ENCODE data around the gene AGPAT3.

DNA sequence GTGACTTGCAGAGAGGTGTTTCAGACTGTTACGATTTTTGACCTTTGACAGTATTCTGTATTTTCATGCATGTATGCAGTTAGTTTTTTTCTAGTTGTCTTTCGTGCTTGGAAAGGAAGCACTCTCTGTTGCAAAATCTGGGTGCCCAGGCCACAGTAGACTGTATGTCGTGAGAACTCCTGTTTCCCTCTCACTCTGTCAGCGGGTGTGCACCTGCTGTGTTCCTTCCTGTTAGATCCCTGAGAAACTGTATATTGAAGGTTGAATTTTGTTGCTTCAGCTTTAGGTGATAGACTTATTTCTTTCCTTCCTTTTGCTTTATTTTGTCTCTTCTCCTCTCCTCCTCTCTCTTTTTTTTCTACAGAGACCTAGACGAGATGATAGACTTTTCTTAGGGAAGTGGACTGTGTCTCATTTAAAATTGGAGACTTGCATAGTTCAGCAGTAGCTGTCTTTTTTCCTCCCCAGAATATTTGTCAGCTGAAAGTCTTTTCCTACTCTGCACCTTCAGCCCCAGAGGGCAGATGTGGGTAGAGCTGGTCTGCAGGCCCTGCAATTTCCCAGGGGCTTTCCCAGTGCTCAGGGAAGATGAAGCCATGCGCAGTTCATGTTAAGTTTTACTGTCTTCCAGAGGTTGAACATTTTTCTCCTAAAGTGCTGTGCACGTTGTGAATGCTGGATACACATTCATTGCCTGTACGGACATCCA lies 148.5 kb downstream of the AGPAT3 start:
- TF ChIP-seq ZNF384 (IDR thresholded peaks at IDR 0.05; ENCODE audit: borderline replicate concordance, low read depth, low read length) (no peak), RELA (IDR thresholded peaks at IDR 0.05; ENCODE audit: borderline replicate concordance, partially characterized antibody) (no peak), WRNIP1 (IDR thresholded peaks at IDR 0.05; ENCODE audit: borderline replicate concordance, low read depth, low read length) (no peak), POLR2A (IDR thresholded peaks at IDR 0.05; ENCODE audit: low read depth, low read length) (no peak), CHD1 (IDR thresholded peaks at IDR 0.05; ENCODE audit: low read depth, low read length) (no peak), EZH2 (IDR thresholded peaks at IDR 0.05; ENCODE audit: borderline replicate concordance, control insufficient read depth, low read depth, low read length) (no peak), RFX5 (IDR thresholded peaks at IDR 0.05; ENCODE audit: low read depth, low read length) (no peak), TCF7 (IDR thresholded peaks at IDR 0.05; ENCODE audit: borderline replicate concordance) (no peak), STAT3 (IDR thresholded peaks at IDR 0.05; ENCODE audit: low read depth, low read length) (no peak)
- TF ChIP-seq, protein P1, sequence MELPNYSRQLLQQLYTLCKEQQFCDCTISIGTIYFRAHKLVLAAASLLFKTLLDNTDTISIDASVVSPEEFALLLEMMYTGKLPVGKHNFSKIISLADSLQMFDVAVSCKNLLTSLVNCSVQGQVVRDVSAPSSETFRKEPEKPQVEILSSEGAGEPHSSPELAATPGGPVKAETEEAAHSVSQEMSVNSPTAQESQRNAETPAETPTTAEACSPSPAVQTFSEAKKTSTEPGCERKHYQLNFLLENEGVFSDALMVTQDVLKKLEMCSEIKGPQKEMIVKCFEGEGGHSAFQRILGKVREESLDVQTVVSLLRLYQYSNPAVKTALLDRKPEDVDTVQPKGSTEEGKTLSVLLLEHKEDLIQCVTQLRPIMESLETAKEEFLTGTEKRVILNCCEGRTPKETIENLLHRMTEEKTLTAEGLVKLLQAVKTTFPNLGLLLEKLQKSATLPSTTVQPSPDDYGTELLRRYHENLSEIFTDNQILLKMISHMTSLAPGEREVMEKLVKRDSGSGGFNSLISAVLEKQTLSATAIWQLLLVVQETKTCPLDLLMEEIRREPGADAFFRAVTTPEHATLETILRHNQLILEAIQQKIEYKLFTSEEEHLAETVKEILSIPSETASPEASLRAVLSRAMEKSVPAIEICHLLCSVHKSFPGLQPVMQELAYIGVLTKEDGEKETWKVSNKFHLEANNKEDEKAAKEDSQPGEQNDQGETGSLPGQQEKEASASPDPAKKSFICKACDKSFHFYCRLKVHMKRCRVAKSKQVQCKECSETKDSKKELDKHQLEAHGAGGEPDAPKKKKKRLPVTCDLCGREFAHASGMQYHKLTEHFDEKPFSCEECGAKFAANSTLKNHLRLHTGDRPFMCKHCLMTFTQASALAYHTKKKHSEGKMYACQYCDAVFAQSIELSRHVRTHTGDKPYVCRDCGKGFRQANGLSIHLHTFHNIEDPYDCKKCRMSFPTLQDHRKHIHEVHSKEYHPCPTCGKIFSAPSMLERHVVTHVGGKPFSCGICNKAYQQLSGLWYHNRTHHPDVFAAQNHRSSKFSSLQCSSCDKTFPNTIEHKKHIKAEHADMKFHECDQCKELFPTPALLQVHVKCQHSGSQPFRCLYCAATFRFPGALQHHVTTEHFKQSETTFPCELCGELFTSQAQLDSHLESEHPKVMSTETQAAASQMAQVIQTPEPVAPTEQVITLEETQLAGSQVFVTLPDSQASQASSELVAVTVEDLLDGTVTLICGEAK (IDR thresholded peaks at IDR 0.05; ENCODE audit: borderline replicate concordance), result no peak
- TF ChIP-seq, protein P2, sequence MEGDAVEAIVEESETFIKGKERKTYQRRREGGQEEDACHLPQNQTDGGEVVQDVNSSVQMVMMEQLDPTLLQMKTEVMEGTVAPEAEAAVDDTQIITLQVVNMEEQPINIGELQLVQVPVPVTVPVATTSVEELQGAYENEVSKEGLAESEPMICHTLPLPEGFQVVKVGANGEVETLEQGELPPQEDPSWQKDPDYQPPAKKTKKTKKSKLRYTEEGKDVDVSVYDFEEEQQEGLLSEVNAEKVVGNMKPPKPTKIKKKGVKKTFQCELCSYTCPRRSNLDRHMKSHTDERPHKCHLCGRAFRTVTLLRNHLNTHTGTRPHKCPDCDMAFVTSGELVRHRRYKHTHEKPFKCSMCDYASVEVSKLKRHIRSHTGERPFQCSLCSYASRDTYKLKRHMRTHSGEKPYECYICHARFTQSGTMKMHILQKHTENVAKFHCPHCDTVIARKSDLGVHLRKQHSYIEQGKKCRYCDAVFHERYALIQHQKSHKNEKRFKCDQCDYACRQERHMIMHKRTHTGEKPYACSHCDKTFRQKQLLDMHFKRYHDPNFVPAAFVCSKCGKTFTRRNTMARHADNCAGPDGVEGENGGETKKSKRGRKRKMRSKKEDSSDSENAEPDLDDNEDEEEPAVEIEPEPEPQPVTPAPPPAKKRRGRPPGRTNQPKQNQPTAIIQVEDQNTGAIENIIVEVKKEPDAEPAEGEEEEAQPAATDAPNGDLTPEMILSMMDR (IDR thresholded peaks at IDR 0.05 in 2 of 3, conservative IDR thresholded peaks at IDR 0.05 in 1 of 3; ENCODE audit: control insufficient read depth in 2 of 3, extremely low read depth in 1 of 3, insufficient read depth in 1 of 3, low read depth in 3 of 3, low read length in 3 of 3), result peak in 1 of 3 experiments; percentile 33; a peak in 2 of 6 replicates
- TF ChIP-seq, protein P3, sequence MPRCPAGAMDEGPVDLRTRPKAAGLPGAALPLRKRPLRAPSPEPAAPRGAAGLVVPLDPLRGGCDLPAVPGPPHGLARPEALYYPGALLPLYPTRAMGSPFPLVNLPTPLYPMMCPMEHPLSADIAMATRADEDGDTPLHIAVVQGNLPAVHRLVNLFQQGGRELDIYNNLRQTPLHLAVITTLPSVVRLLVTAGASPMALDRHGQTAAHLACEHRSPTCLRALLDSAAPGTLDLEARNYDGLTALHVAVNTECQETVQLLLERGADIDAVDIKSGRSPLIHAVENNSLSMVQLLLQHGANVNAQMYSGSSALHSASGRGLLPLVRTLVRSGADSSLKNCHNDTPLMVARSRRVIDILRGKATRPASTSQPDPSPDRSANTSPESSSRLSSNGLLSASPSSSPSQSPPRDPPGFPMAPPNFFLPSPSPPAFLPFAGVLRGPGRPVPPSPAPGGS (IDR thresholded peaks at IDR 0.05; ENCODE audit: borderline replicate concordance, insufficient read depth, low read depth, low read length, poor library complexity, severe bottlenecking), result no peak
